IPS-NIHi7 (cell line): ENCODE measurements around the gene GPR180.
"Not testable (repeated sequence)": the region's sequence is repeated elsewhere in the genome, so short reads cannot be mapped to it uniquely, and the experiment has no call there.

ENCODE experiments used
- DNase-seq: peaks from one replicate; pipeline ENCODE4 v3.0.0; 2012; ENCODE audit warnings: mixed read lengths; ENCODE audit errors: extremely low spot score

The GPR180 gene

GRCh38 chr13:94596575-94596971, 5.1 kb upstream of the GPR180 start:
- DNase-seq = no peak

- DNase-seq = no peak
These were observed 3.4 kb upstream of the GPR180 start for GRCh38 chr13:94598281-94598680.

GRCh38 chr13:94599877-94600276, 1.8 kb upstream of the GPR180 start:
- DNase-seq = no peak

GRCh38 chr13:94602467-94602866, 810 bp downstream of the GPR180 start:
- no peak for DNase-seq

- no peak for DNase-seq
These were observed 5.4 kb downstream of the GPR180 start for GRCh38 chr13:94607056-94607455.

- DNase-seq = no peak
These were observed 6.3 kb downstream of the GPR180 start for GRCh38 chr13:94607939-94608338.

GRCh38 chr13:94608586-94608985, 6.9 kb downstream of the GPR180 start:
- DNase-seq = no peak

GRCh38 chr13:94609196-94609595, 7.5 kb downstream of the GPR180 start:
- no peak for DNase-seq

GRCh38 chr13:94610475-94610874, 8.8 kb downstream of the GPR180 start:
- DNase-seq = no peak

GRCh38 chr13:94612050-94612449, 10.4 kb downstream of the GPR180 start:
- no peak for DNase-seq

GRCh38 chr13:94613051-94613450, 11.4 kb downstream of the GPR180 start:
- no peak for DNase-seq

GRCh38 chr13:94617389-94618000, 15.8 kb downstream of the GPR180 start:
- DNase-seq = no peak

- peak; percentile 57 for DNase-seq
These were observed 18.7 kb downstream of the GPR180 start for GRCh38 chr13:94620286-94620896.

- DNase-seq = no peak
These were observed 20.7 kb downstream of the GPR180 start for GRCh38 chr13:94622344-94622743.

GRCh38 chr13:94623316-94623715, 21.7 kb downstream of the GPR180 start:
- no peak for DNase-seq

GRCh38 chr13:94630858-94631257, 29.2 kb downstream of the GPR180 start:
- DNase-seq = no peak

- DNase-seq = no peak
These were observed 30.7 kb downstream of the GPR180 start for GRCh38 chr13:94632226-94632980.

GRCh38 chr13:94636096-94636495, 34.4 kb downstream of the GPR180 start:
- DNase-seq = not testable (repeated sequence)

GRCh38 chr13:94636942-94637578, 35.4 kb downstream of the GPR180 start:
- no peak for DNase-seq

GRCh38 chr13:94637677-94638076, 36.0 kb downstream of the GPR180 start:
- DNase-seq = not testable (repeated sequence)

GRCh38 chr13:94640721-94641120, 39.1 kb downstream of the GPR180 start:
- no peak for DNase-seq

- DNase-seq = no peak
These were observed 39.8 kb downstream of the GPR180 start for GRCh38 chr13:94641409-94641941.
